Neural crest cell (in vitro differentiated cells): Measurements from ENCODE around the gene ITM2C. TPM values are rescaled to one million over a fixed set of nuclear protein-coding genes. Genes with fewer than 3 reads are reported as not detected.

Experiments used
- DNase-seq: peaks from one replicate; pipeline ENCODE4 v3.0.0; 2021; ENCODE audit warnings: low read depth, mixed read lengths, low spot score
- H3K27ac Mint-ChIP-seq: one replicate; pipeline ENCODE4 v1.8.0; 2021; ENCODE audit warnings: mild to moderate bottlenecking, mixed read lengths; ENCODE audit not compliant: unreplicated experiment
- H3K27me3 Mint-ChIP-seq: 2 replicates; pipeline ENCODE4 v1.8.0; 2021; ENCODE audit warnings: low read depth, mild to moderate bottlenecking, mixed read lengths
- H3K36me3 Mint-ChIP-seq: 2 replicates; pipeline ENCODE4 v1.8.0; 2021; ENCODE audit warnings: low read depth, mild to moderate bottlenecking, mixed read lengths
- H3K4me1 Mint-ChIP-seq: 2 replicates; pipeline ENCODE4 v1.8.0; 2021; ENCODE audit warnings: mixed read lengths
- H3K4me3 Mint-ChIP-seq: one replicate; pipeline ENCODE4 v1.8.0; 2021; ENCODE audit warnings: mild to moderate bottlenecking, mixed read lengths
- H3K9me3 Mint-ChIP-seq: 2 replicates; pipeline ENCODE4 v1.8.0; 2021; ENCODE audit warnings: mixed read lengths
- CTCF ChIP-seq: fragments of 200-600 bp; sonication (generic); conservative IDR thresholded peaks from 2 replicates; pipeline ENCODE4 v1.5.0; 2021; ENCODE audit warnings: antibody characterized with exemption, mild to moderate bottlenecking
- total RNA-seq: library from RNA; stranded (reverse); gene quantifications from 2 replicates; pipeline ENCODE4 v1.2.1, GENCODE V29; 2021

ITM2C gene
- total RNA-seq, 1 donor from 2014 or later: 106 TPM

- H3K4me1 Mint-ChIP-seq: peaks cover 34% of the 10 kb centered on the region
- H3K36me3 Mint-ChIP-seq: no peaks in the 10 kb centered on the region
- TF ChIP-seq CTCF: no peak
- no peak overlapping the region for H3K4me3 Mint-ChIP-seq
- H3K27me3 Mint-ChIP-seq: no peaks in the 10 kb centered on the region
- H3K9me3 Mint-ChIP-seq: no peaks in the 10 kb centered on the region
- no peak overlapping the region for H3K27ac Mint-ChIP-seq
- DNase-seq: no peak
Observed at GRCh38 chr2:230905448-230906421, 41.0 kb downstream of the ITM2C start.

GRCh38 chr2:230906471-230907230, 41.9 kb downstream of the ITM2C start:
- TF ChIP-seq CTCF: no peak
- Mint-ChIP-seq H3K27me3 (no peaks in the 10 kb centered on the region), H3K9me3 (no peaks in the 10 kb centered on the region), H3K4me3 (no peak overlapping the region), H3K4me1 (peaks cover 34% of the 10 kb centered on the region), H3K27ac (no peak overlapping the region), H3K36me3 (no peaks in the 10 kb centered on the region)
- no peak for DNase-seq

DNA sequence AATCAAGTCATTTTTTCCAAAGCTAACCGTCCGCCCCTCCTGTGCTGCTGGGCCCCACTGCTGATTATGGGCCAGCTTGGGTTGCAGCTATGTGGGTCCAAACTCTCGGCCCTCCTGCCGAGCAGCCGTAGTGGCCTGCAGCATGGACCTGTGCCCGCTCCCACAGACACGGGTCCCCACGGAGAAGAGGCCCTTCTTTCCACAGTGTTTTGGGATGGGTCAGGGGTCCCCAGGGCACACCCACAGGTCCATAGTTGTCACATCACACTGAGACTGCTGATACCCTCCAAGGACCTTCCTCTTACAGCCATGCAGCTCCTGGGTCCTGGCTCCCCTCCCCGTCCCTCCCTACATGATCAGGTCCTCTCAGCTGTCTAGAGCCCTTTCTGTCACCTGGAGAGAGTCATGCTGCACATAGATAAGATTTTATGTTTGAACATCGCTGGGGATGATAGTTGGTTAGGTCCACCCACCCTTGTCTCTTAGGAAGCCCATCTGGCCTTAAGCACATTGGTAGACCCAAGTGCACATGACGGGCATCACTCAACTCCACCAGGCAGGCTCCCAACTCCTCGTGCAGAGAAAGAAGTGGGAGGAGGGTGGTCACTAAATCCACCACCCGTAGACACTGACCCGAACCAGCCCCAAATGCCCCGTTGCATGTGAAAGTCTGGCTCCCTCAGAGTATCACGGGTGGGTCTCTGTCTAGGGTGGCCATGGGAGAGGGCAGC, 42.8 kb downstream of the ITM2C start:
- no peak overlapping the region for H3K4me3 Mint-ChIP-seq
- DNase-seq: no peak
- no peaks in the 10 kb centered on the region for H3K9me3 Mint-ChIP-seq
- H3K36me3 Mint-ChIP-seq: no peaks in the 10 kb centered on the region
- TF ChIP-seq CTCF: no peak
- H3K27me3 Mint-ChIP-seq: no peaks in the 10 kb centered on the region
- no peak overlapping the region for H3K27ac Mint-ChIP-seq
- peaks cover 34% of the 10 kb centered on the region for H3K4me1 Mint-ChIP-seq

- no peak for TF ChIP-seq CTCF
- no peak for DNase-seq
- no peaks in the 10 kb centered on the region for H3K36me3 Mint-ChIP-seq
- H3K27ac Mint-ChIP-seq: peak overlapping the region; percentile 53
- peaks cover 34% of the 10 kb centered on the region for H3K4me1 Mint-ChIP-seq
- no peak overlapping the region for H3K4me3 Mint-ChIP-seq
- H3K9me3 Mint-ChIP-seq: no peaks in the 10 kb centered on the region
- no peaks in the 10 kb centered on the region for H3K27me3 Mint-ChIP-seq
Observed at GRCh38 chr2:230908092-230908594, 43.4 kb downstream of the ITM2C start.

DNA sequence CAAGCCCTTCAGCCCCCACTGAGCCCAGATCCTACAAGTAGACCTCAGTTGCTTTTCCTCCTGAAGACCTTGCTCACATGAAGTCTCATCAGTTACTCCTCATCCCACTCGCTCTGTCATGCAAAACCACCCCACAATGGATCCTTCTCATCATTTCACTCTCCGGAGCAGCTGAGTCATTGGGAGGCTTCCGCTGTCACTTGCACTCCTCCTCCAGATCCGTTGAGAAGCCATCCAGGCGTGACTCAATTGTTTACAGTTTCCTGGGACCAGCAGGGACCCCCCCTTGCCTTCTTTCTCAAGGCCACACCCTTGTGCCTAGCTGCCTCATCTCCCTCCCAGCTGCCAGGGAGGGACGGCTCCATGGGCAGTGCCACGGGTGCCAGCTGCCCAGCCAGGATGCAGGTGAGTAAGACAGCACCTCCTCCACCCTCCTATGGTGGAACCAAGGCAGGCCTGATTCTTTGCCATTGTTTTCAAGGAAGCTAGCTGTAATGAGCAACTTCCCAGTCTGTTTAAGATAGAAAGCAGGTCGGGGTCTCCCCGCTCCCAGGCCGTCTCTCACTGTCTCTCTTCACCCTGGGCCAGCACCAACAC, 44.0 kb downstream of the ITM2C start:
- DNase-seq: no peak
- TF ChIP-seq CTCF: no peak
- H3K4me1 Mint-ChIP-seq: peaks cover 34% of the 10 kb centered on the region
- H3K4me3 Mint-ChIP-seq: no peak overlapping the region
- no peaks in the 10 kb centered on the region for H3K27me3 Mint-ChIP-seq
- peak overlapping the region; percentile 53 for H3K27ac Mint-ChIP-seq
- no peaks in the 10 kb centered on the region for H3K9me3 Mint-ChIP-seq
- no peaks in the 10 kb centered on the region for H3K36me3 Mint-ChIP-seq
